ENCODE data around the gene NAALADL2. TPM values are rescaled to one million over a fixed set of nuclear protein-coding genes. Genes with fewer than 3 reads are reported as not detected.

Gene NAALADL2
- total RNA-seq, 1 experiment from 2014 or later = 1.6 TPM

DNA sequence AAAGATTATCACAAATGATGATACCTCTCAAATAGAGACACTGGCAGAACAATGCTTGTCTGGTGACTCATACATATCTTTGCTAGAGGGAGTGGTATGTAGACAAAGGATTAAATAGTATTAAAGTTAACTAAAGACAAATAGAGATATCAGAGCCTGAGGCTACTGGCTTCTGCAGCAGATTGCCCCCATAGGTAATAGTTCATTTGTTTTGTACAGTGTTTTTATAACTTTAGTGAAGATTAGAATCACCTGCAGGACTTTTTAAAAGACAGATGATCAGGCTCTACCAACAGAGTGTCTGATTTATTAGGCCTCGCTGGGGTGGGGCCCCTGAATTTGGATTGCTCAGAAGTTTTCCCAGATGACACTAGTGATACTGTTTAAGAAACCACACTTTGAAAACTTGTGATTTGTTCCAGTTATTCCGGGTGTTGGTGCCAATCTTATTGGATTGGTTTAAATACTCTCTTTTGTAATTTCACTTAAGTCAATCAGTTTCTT, 96.4 kb downstream of the NAALADL2 start:
- Mint-ChIP-seq H3K4me3 (no peak overlapping the region), H3K27me3 (ENCODE audit: low read depth) (no peaks in the 10 kb centered on the region), H3K4me1 (peaks cover 17 to 19% of the 10 kb centered on the region in 2 experiments), H3K9me3 (no peaks in the 10 kb centered on the region), H3K27ac (no peak overlapping the region; a peak in 1 of 7 replicates), H3K36me3 (ENCODE audit: insufficient read depth in 1 of 3, low read depth in 3 of 3) (no peaks in the 10 kb centered on the region)
- Histone ChIP-seq H3K14ac (ENCODE audit: insufficient read depth, low read length) (no peak overlapping the region), H4K91ac (ENCODE audit: insufficient read length, low read depth, low read length) (no peak overlapping the region), H2BK20ac (ENCODE audit: low read depth, low read length, poor library complexity, severe bottlenecking) (no peak overlapping the region), H4K20me1 (ENCODE audit: control insufficient read depth, insufficient read depth, insufficient read length) (no peaks in the 10 kb centered on the region), H3K4me2 (ENCODE audit: insufficient read depth, insufficient read length, low read length) (no peak overlapping the region), H4K8ac (replicated peaks; ENCODE audit: insufficient read length, low read depth, low read length) (no peak overlapping the region), H3K9ac (ENCODE audit: extremely low read depth, insufficient read length, low read length) (no peak overlapping the region), H3K27me3 (ENCODE audit: insufficient read depth, low read length) (no peaks in the 10 kb centered on the region), H3K79me1 (ENCODE audit: insufficient read depth, low read depth, low read length, poor library complexity, severe bottlenecking) (no peaks in the 10 kb centered on the region), H3K27ac (ENCODE audit: insufficient read length, low read depth, low read length) (no peak overlapping the region), H3K79me2 (ENCODE audit: insufficient read depth, low read length) (no peaks in the 10 kb centered on the region), H3K18ac (ENCODE audit: insufficient read length, low read depth, low read length) (no peak overlapping the region), H3K56ac (ENCODE audit: insufficient read length, low read depth, low read length) (no peak overlapping the region), H3K4me1 (ENCODE audit: insufficient read depth, low read length) (no peaks in the 10 kb centered on the region), H2BK12ac (ENCODE audit: insufficient read length, low read depth, low read length) (no peak overlapping the region), H2BK5ac (ENCODE audit: insufficient read length, low read length) (no peak overlapping the region), H3K23me2 (ENCODE audit: insufficient read length, low read depth, low read length, poor library complexity, severe bottlenecking) (no peaks in the 10 kb centered on the region), H4K5ac (ENCODE audit: insufficient read length, low read depth, low read length) (no peak overlapping the region), H3K23ac (ENCODE audit: insufficient read length, low read depth, low read length) (no peak overlapping the region), H3K9me3 (ENCODE audit: control insufficient read depth, low read depth, low read length) (no peaks in the 10 kb centered on the region), H2AFZ (ENCODE audit: low read length) (no peak overlapping the region), H2BK120ac (ENCODE audit: low read depth, low read length, poor library complexity, severe bottlenecking) (no peak overlapping the region), H2AK5ac (ENCODE audit: insufficient read length, low read length) (no peak overlapping the region), H3K4ac (ENCODE audit: low read depth, low read length) (no peak overlapping the region), H3T11ph (ENCODE audit: low read length) (no peak overlapping the region), H2BK15ac (ENCODE audit: low read depth, low read length) (no peak overlapping the region)
- TF ChIP-seq, protein P1, sequence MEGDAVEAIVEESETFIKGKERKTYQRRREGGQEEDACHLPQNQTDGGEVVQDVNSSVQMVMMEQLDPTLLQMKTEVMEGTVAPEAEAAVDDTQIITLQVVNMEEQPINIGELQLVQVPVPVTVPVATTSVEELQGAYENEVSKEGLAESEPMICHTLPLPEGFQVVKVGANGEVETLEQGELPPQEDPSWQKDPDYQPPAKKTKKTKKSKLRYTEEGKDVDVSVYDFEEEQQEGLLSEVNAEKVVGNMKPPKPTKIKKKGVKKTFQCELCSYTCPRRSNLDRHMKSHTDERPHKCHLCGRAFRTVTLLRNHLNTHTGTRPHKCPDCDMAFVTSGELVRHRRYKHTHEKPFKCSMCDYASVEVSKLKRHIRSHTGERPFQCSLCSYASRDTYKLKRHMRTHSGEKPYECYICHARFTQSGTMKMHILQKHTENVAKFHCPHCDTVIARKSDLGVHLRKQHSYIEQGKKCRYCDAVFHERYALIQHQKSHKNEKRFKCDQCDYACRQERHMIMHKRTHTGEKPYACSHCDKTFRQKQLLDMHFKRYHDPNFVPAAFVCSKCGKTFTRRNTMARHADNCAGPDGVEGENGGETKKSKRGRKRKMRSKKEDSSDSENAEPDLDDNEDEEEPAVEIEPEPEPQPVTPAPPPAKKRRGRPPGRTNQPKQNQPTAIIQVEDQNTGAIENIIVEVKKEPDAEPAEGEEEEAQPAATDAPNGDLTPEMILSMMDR (conservative IDR thresholded peaks at IDR 0.05) = no peak
- DNase-seq = no peak
- no CpG with 5 or more reads among the region's 2 CpGs for WGBS (ENCODE audit: extremely low coverage, insufficient read length, low lambda C conversion rate)

Measured in H9 (cell line).